Measurements from ENCODE around the gene BEGAIN.

Gene BEGAIN

DNA sequence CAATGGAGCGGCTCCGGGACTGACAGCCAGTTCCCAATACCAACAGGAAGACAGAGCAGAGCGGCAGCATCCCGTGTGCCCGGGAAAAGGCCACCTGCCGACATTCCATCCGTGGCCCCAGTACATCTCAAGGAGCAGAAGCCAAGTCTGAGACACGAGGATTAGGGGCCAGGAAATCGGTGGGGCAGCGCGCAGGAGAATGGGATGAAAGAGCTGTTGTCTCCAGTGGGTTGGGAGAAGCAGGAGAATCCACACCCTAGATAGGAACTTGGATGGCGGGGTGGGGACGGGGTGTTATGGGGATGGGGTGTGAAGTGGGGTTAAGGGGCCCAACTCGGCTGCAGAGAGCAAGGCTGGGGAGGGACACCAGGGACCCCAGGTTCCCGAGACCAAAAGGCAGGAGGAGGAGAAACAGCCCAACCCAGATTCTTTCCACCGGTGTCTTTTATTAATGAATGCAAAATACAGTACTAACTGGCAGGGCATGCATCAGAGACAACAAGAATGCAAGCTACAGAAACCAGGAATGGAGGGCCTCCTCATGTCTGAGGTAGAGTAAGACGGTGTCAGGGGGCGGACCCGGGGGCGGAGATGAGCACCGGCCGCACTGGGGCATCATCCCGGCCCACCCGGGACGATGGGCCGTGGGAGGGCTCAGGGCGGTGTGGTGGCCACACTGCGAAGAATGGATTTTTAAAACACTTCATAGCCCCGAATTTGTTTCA is 50.3 kb downstream of the BEGAIN start:
- H3K4me3 ChIP-seq (ENCODE audit: low read depth, low read length, poor library complexity, severe bottlenecking): no peak overlapping the region
- H3K9me3 ChIP-seq (ENCODE audit: low read length): no peaks in the 10 kb centered on the region
- H4K20me1 ChIP-seq (ENCODE audit: insufficient read depth, low read length): no peaks in the 10 kb centered on the region
- H3K4me2 ChIP-seq (ENCODE audit: low read length): no peak overlapping the region
- no peaks in the 10 kb centered on the region; the same call in 1 of the 2 replicates for H3K27me3 ChIP-seq (ENCODE audit: insufficient read depth, low read length)
- no peaks in the 10 kb centered on the region for H3K79me2 ChIP-seq (ENCODE audit: insufficient read depth, low read length)
- H3K9ac ChIP-seq (ENCODE audit: low read length): no peak overlapping the region
- H3K9me2 ChIP-seq (ENCODE audit: low read depth, low read length): no peaks in the 10 kb centered on the region
- H3K27ac ChIP-seq (ENCODE audit: low read depth, low read length, poor library complexity, severe bottlenecking): no peak overlapping the region
- no peaks in the 10 kb centered on the region for H3K4me1 ChIP-seq (ENCODE audit: insufficient read depth, low read length, severe bottlenecking)
- H3F3A ChIP-seq (ENCODE audit: insufficient read depth, low read length): no peaks in the 10 kb centered on the region
- no peak overlapping the region for H2AFZ ChIP-seq (ENCODE audit: low read length)
- TF ChIP-seq EZH2 (IDR thresholded peaks at IDR 0.05; ENCODE audit: borderline replicate concordance, low read length): no peak
- no peak for TF ChIP-seq CTCF (IDR thresholded peaks at IDR 0.05; ENCODE audit: low read length)
- H3K36me3 ChIP-seq (ENCODE audit: insufficient read depth, low read length): no peaks in the 10 kb centered on the region

DNA sequence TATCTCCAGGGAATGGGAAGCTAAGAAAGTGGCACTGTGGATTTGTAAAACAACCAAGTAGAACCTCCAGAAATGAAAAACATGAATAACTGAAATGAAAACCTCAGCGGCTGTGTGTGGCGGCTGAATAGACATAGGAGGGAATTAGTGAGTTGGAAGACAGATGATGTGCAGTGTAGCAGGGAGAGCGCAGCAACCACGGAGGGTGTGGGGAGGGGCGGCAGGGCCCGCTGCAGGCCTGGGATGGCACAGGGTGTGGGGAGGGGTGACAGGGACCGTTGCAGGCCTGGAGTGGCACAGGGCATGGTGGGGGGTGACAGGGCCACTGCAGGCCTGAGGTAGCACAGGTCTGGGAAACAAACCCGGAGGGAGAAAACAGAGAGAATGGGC is 51.1 kb downstream of the BEGAIN start:
- no peaks in the 10 kb centered on the region for H3K9me2 ChIP-seq (ENCODE audit: low read depth, low read length)
- TF ChIP-seq EZH2 (IDR thresholded peaks at IDR 0.05; ENCODE audit: borderline replicate concordance, low read length) (no peak), CTCF (IDR thresholded peaks at IDR 0.05; ENCODE audit: low read length) (no peak)
- H3K4me2 ChIP-seq (ENCODE audit: low read length): no peak overlapping the region
- H2AFZ ChIP-seq (ENCODE audit: low read length): no peak overlapping the region
- no peaks in the 10 kb centered on the region for H4K20me1 ChIP-seq (ENCODE audit: insufficient read depth, low read length)
- no peaks in the 10 kb centered on the region for H3K36me3 ChIP-seq (ENCODE audit: insufficient read depth, low read length)
- H3K4me1 ChIP-seq (ENCODE audit: insufficient read depth, low read length, severe bottlenecking): no peaks in the 10 kb centered on the region
- no peaks in the 10 kb centered on the region for H3K9me3 ChIP-seq (ENCODE audit: low read length)
- no peak overlapping the region for H3K9ac ChIP-seq (ENCODE audit: low read length)
- H3F3A ChIP-seq (ENCODE audit: insufficient read depth, low read length): no peaks in the 10 kb centered on the region
- H3K79me2 ChIP-seq (ENCODE audit: insufficient read depth, low read length): no peaks in the 10 kb centered on the region
- no peak overlapping the region for H3K4me3 ChIP-seq (ENCODE audit: low read depth, low read length, poor library complexity, severe bottlenecking)
- no peaks in the 10 kb centered on the region; the same call in 1 of the 2 replicates for H3K27me3 ChIP-seq (ENCODE audit: insufficient read depth, low read length)
- no peak overlapping the region for H3K27ac ChIP-seq (ENCODE audit: low read depth, low read length, poor library complexity, severe bottlenecking)

GRCh38 chr14:100535287-100536120 is 51.7 kb downstream of the BEGAIN start:
- Histone ChIP-seq H3K79me2 (ENCODE audit: insufficient read depth, low read length) (no peaks in the 10 kb centered on the region), H3K4me1 (ENCODE audit: insufficient read depth, low read length, severe bottlenecking) (no peaks in the 10 kb centered on the region), H3K27me3 (ENCODE audit: insufficient read depth, low read length) (no peaks in the 10 kb centered on the region; the same call in 1 of the 2 replicates), H2AFZ (ENCODE audit: low read length) (no peak overlapping the region), H3K9me3 (ENCODE audit: low read length) (no peaks in the 10 kb centered on the region), H3K27ac (ENCODE audit: low read depth, low read length, poor library complexity, severe bottlenecking) (no peak overlapping the region), H3K9me2 (ENCODE audit: low read depth, low read length) (no peaks in the 10 kb centered on the region), H3K9ac (ENCODE audit: low read length) (no peak overlapping the region), H3F3A (ENCODE audit: insufficient read depth, low read length) (no peaks in the 10 kb centered on the region), H3K4me3 (ENCODE audit: low read depth, low read length, poor library complexity, severe bottlenecking) (no peak overlapping the region), H3K4me2 (ENCODE audit: low read length) (no peak overlapping the region), H3K36me3 (ENCODE audit: insufficient read depth, low read length) (no peaks in the 10 kb centered on the region), H4K20me1 (ENCODE audit: insufficient read depth, low read length) (no peaks in the 10 kb centered on the region)
- no peak for TF ChIP-seq EZH2 (IDR thresholded peaks at IDR 0.05; ENCODE audit: borderline replicate concordance, low read length)
- no peak for TF ChIP-seq CTCF (IDR thresholded peaks at IDR 0.05; ENCODE audit: low read length)

All from OCI-LY1 (cell line).